HUES48 (cell line): ENCODE measurements around the gene NALCN.

ENCODE experiments used
- H3K27ac ChIP-seq: one replicate; pipeline ENCODE4 v1.7.0; 2013; ENCODE audit warnings: low read depth, low read length, inconsistent platforms
- H3K27me3 ChIP-seq: 2 replicates; pipeline ENCODE4 v1.6.1; 2013; ENCODE audit warnings: mild to moderate bottlenecking, low read length; ENCODE audit not compliant: control insufficient read depth, insufficient read depth
- H3K36me3 ChIP-seq: 2 replicates; pipeline ENCODE4 v1.6.1; 2013; ENCODE audit warnings: low read length; ENCODE audit not compliant: control insufficient read depth, insufficient read depth
- H3K4me1 ChIP-seq: 2 replicates; pipeline ENCODE4 v1.6.1; 2013; ENCODE audit warnings: mild to moderate bottlenecking, low read length; ENCODE audit not compliant: control insufficient read depth, insufficient read depth
- H3K4me3 ChIP-seq: 2 replicates; pipeline ENCODE4 v1.5.1; 2013; ENCODE audit warnings: mild to moderate bottlenecking, low read depth, low read length
- H3K9ac ChIP-seq: 2 replicates; pipeline ENCODE4 v1.6.1; 2013; ENCODE audit warnings: mild to moderate bottlenecking, low read depth, low read length, moderate library complexity
- H3K9me3 ChIP-seq: 2 replicates; pipeline ENCODE4 v1.6.1; 2013; ENCODE audit warnings: low read length; ENCODE audit not compliant: control insufficient read depth, insufficient read depth

The NALCN gene

GRCh38 chr13:101204270-101205020 is 211.9 kb downstream of the NALCN start:
- no peaks in the 10 kb centered on the region for H3K36me3 ChIP-seq
- H3K4me3 ChIP-seq = no peak overlapping the region
- H3K4me1 ChIP-seq = no peaks in the 10 kb centered on the region
- no peak overlapping the region for H3K27ac ChIP-seq
- no peaks in the 10 kb centered on the region for H3K27me3 ChIP-seq
- H3K9ac ChIP-seq = no peak overlapping the region
- no peaks in the 10 kb centered on the region for H3K9me3 ChIP-seq

GRCh38 chr13:101202590-101202989 is 213.7 kb downstream of the NALCN start:
- H3K4me1 ChIP-seq = no peaks in the 10 kb centered on the region
- no peaks in the 10 kb centered on the region for H3K9me3 ChIP-seq
- H3K36me3 ChIP-seq = no peaks in the 10 kb centered on the region
- H3K9ac ChIP-seq = no peak overlapping the region
- no peak overlapping the region for H3K4me3 ChIP-seq
- H3K27me3 ChIP-seq = no peaks in the 10 kb centered on the region
- no peak overlapping the region for H3K27ac ChIP-seq

- H3K4me1 ChIP-seq = no peaks in the 10 kb centered on the region
- no peaks in the 10 kb centered on the region for H3K27me3 ChIP-seq
- H3K9ac ChIP-seq = no peak overlapping the region
- no peaks in the 10 kb centered on the region for H3K36me3 ChIP-seq
- no peaks in the 10 kb centered on the region for H3K9me3 ChIP-seq
- H3K27ac ChIP-seq = no peak overlapping the region
- no peak overlapping the region for H3K4me3 ChIP-seq
Measured at GRCh38 chr13:101190976-101191375, 225.3 kb downstream of the NALCN start.

GRCh38 chr13:101190337-101190736 is 226.0 kb downstream of the NALCN start:
- Histone ChIP-seq H3K36me3 (no peaks in the 10 kb centered on the region), H3K9ac (no peak overlapping the region), H3K4me1 (no peaks in the 10 kb centered on the region), H3K9me3 (no peaks in the 10 kb centered on the region), H3K27me3 (no peaks in the 10 kb centered on the region), H3K4me3 (no peak overlapping the region), H3K27ac (no peak overlapping the region)

GRCh38 chr13:101185606-101186005 is 230.7 kb downstream of the NALCN start:
- Histone ChIP-seq H3K27me3 (no peaks in the 10 kb centered on the region), H3K4me3 (no peak overlapping the region), H3K4me1 (no peaks in the 10 kb centered on the region), H3K27ac (no peak overlapping the region), H3K36me3 (no peaks in the 10 kb centered on the region), H3K9ac (no peak overlapping the region), H3K9me3 (no peaks in the 10 kb centered on the region)

GRCh38 chr13:101181076-101181685 is 235.1 kb downstream of the NALCN start:
- Histone ChIP-seq H3K4me3 (no peak overlapping the region), H3K9ac (no peak overlapping the region), H3K27ac (no peak overlapping the region), H3K36me3 (no peaks in the 10 kb centered on the region), H3K27me3 (no peaks in the 10 kb centered on the region), H3K4me1 (no peaks in the 10 kb centered on the region), H3K9me3 (no peaks in the 10 kb centered on the region)

GRCh38 chr13:101179021-101179420 is 237.3 kb downstream of the NALCN start:
- no peaks in the 10 kb centered on the region for H3K9me3 ChIP-seq
- H3K4me3 ChIP-seq = no peak overlapping the region
- H3K27ac ChIP-seq = no peak overlapping the region
- H3K9ac ChIP-seq = no peak overlapping the region
- H3K4me1 ChIP-seq = no peaks in the 10 kb centered on the region
- no peaks in the 10 kb centered on the region for H3K27me3 ChIP-seq
- H3K36me3 ChIP-seq = no peaks in the 10 kb centered on the region

GRCh38 chr13:101178406-101178805 is 237.9 kb downstream of the NALCN start:
- H3K36me3 ChIP-seq = no peaks in the 10 kb centered on the region
- no peak overlapping the region for H3K27ac ChIP-seq
- H3K4me3 ChIP-seq = no peak overlapping the region
- H3K9me3 ChIP-seq = no peaks in the 10 kb centered on the region
- no peak overlapping the region for H3K9ac ChIP-seq
- H3K27me3 ChIP-seq = no peaks in the 10 kb centered on the region
- no peaks in the 10 kb centered on the region for H3K4me1 ChIP-seq

- Histone ChIP-seq H3K27me3 (no peaks in the 10 kb centered on the region), H3K9ac (no peak overlapping the region), H3K4me3 (no peak overlapping the region), H3K9me3 (no peaks in the 10 kb centered on the region), H3K36me3 (no peaks in the 10 kb centered on the region), H3K27ac (no peak overlapping the region), H3K4me1 (no peaks in the 10 kb centered on the region)
Measured at GRCh38 chr13:101170306-101170705, 246.0 kb downstream of the NALCN start.

- Histone ChIP-seq H3K9me3 (no peaks in the 10 kb centered on the region), H3K4me1 (no peaks in the 10 kb centered on the region), H3K27me3 (no peaks in the 10 kb centered on the region), H3K27ac (no peak overlapping the region), H3K36me3 (no peaks in the 10 kb centered on the region), H3K4me3 (no peak overlapping the region), H3K9ac (no peak overlapping the region)
Measured at GRCh38 chr13:101157261-101157660, 259.0 kb downstream of the NALCN start.

- Histone ChIP-seq H3K27ac (no peak overlapping the region), H3K9me3 (no peaks in the 10 kb centered on the region), H3K4me1 (peaks cover under 1% of the 10 kb centered on the region; the same call in 1 of the 2 replicates), H3K9ac (no peak overlapping the region), H3K36me3 (no peaks in the 10 kb centered on the region), H3K4me3 (no peak overlapping the region), H3K27me3 (no peaks in the 10 kb centered on the region)
Measured at GRCh38 chr13:101155920-101156319, 260.4 kb downstream of the NALCN start.
